ENCODE measurements around the gene SH3RF1. TPM values are rescaled to one million over a fixed set of nuclear protein-coding genes. Genes with fewer than 3 reads are reported as not detected.
A peak's percentile ranks its signal among the peaks of the same experiment; 100 is the strongest.
"Not testable (repeated sequence)": the region's sequence is repeated elsewhere in the genome, so short reads cannot be mapped to it uniquely, and the experiment has no call there.

Gene SH3RF1
- total RNA-seq, 1 donor from 2014 or later: 19.6 TPM

GRCh38 chr4:169282429-169283113 lies 11.8 kb upstream of the SH3RF1 start:
- no peak for DNase-seq (ENCODE audit: low spot score in 2 of 2, unreplicated experiment in 2 of 2)
- no peaks in the 10 kb centered on the region for H3K36me3 Mint-ChIP-seq
- TF ChIP-seq, protein P1, sequence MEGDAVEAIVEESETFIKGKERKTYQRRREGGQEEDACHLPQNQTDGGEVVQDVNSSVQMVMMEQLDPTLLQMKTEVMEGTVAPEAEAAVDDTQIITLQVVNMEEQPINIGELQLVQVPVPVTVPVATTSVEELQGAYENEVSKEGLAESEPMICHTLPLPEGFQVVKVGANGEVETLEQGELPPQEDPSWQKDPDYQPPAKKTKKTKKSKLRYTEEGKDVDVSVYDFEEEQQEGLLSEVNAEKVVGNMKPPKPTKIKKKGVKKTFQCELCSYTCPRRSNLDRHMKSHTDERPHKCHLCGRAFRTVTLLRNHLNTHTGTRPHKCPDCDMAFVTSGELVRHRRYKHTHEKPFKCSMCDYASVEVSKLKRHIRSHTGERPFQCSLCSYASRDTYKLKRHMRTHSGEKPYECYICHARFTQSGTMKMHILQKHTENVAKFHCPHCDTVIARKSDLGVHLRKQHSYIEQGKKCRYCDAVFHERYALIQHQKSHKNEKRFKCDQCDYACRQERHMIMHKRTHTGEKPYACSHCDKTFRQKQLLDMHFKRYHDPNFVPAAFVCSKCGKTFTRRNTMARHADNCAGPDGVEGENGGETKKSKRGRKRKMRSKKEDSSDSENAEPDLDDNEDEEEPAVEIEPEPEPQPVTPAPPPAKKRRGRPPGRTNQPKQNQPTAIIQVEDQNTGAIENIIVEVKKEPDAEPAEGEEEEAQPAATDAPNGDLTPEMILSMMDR (IDR thresholded peaks at IDR 0.05; ENCODE audit: unreplicated experiment): no peak
- no peaks in the 10 kb centered on the region for H3K27me3 Mint-ChIP-seq (ENCODE audit: low read depth)
- no peaks in the 10 kb centered on the region for H3K9me3 Mint-ChIP-seq
- H3K4me1 Mint-ChIP-seq: peaks cover 10% of the 10 kb centered on the region
- no peak overlapping the region for H3K27ac Mint-ChIP-seq
- no peak overlapping the region for H3K4me3 Mint-ChIP-seq

DNA sequence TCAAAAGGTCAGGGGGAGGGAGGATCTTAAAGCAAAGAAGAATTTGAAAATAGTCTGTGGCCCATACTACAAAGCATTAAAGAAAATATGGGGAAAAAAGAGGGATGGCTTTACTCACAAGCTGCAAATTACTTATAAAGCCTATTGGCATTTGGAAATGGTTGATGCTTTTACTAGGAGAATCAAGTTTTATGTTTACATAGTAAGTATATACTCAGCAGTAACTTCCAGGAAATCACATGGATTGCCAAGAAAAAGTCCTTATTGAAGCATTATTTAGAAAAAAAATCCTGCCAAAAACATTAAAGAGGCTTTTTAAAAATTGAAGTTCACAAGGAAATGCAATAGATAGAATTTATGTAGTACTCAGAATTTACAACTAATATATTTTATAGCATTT lies 8.4 kb upstream of the SH3RF1 start:
- peak overlapping the region; percentile 70 for H3K27ac Mint-ChIP-seq
- no peak for DNase-seq (ENCODE audit: low spot score in 2 of 2, unreplicated experiment in 2 of 2)
- H3K27me3 Mint-ChIP-seq (ENCODE audit: low read depth): no peaks in the 10 kb centered on the region

DNA sequence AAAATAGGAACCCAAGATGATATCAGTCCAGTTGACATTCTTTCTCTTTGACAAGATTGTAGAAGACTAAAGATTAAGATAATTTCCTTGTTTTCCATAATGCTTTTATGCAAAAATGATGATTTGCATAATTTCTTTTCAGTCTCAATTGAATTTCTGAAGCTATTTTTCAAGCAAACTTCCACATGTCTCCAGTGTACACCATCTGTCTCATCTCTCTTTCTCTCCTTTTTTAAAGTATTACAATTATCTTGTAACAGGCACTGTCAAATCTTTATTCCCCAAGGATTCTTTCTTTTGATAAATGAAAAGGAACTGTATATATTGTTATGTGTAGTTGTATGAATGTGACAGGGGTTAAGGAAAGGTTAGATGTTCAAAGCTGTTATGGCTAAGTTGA lies 7.9 kb upstream of the SH3RF1 start:
- Mint-ChIP-seq H3K4me3 (no peak overlapping the region), H3K9me3 (no peaks in the 10 kb centered on the region), H3K36me3 (no peaks in the 10 kb centered on the region), H3K27me3 (ENCODE audit: low read depth) (no peaks in the 10 kb centered on the region), H3K27ac (peak overlapping the region; percentile 70), H3K4me1 (peaks cover 27% of the 10 kb centered on the region)
- DNase-seq (ENCODE audit: low spot score in 2 of 2, unreplicated experiment in 2 of 2): no peak
- TF ChIP-seq, protein P1 (IDR thresholded peaks at IDR 0.05; ENCODE audit: unreplicated experiment): no peak

More for the DNA sequence above, 8.4 kb upstream of the SH3RF1 start:
- H3K36me3 Mint-ChIP-seq: no peaks in the 10 kb centered on the region
- TF ChIP-seq, protein P1 (IDR thresholded peaks at IDR 0.05; ENCODE audit: unreplicated experiment): no peak
- no peaks in the 10 kb centered on the region for H3K9me3 Mint-ChIP-seq
- H3K4me3 Mint-ChIP-seq: no peak overlapping the region
- peaks cover 23% of the 10 kb centered on the region for H3K4me1 Mint-ChIP-seq

- peaks cover 27% of the 10 kb centered on the region for H3K4me1 Mint-ChIP-seq
- H3K27me3 Mint-ChIP-seq (ENCODE audit: low read depth); H3K9me3 Mint-ChIP-seq; DNase-seq (ENCODE audit: low spot score in 2 of 2, unreplicated experiment in 2 of 2); H3K4me3 Mint-ChIP-seq; H3K36me3 Mint-ChIP-seq; H3K27ac Mint-ChIP-seq: not testable (repeated sequence)
These were observed 7.1 kb upstream of the SH3RF1 start for GRCh38 chr4:169277838-169278237.

DNA sequence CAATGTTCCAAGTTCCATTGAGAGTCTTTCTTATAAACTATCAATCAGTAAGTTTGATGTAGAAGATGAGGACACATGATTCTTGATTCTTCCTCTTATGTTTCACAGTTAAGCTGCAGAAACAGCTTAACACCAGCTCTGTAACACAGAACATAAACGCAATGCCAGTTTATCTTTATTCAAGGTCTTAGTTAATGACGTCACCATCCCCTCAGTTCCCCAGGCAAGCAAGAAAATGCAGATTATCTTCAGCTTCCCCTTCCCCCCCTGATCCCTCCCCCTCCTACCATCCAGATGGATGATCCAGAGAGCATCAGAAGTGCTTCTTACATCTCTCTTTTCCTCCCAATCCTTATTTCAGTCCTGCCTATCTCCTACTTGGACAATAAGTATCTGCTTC lies 4.4 kb upstream of the SH3RF1 start:
- DNase-seq (ENCODE audit: low spot score in 2 of 2, unreplicated experiment in 2 of 2): no peak
- H3K4me3 Mint-ChIP-seq: no peak overlapping the region
- no peaks in the 10 kb centered on the region for H3K27me3 Mint-ChIP-seq (ENCODE audit: low read depth)

DNA sequence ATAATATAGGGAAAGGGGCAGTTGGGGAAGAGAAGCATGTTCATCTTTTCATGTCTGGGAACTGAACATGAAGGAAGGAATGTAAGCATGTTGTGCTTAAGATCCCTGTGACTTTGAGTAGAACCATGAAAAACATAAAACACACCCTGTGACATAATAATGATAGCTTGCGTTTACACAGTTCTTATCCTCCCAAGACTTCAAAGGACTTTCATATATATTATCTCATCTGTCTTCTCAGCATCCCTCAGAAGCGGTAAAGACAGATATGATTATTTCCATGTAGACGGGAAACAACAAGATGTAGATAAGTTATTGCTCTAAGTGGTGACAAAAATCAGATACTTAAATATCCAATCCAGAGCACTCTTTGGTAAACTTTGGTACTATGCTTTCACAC lies 3.3 kb upstream of the SH3RF1 start:
- peak overlapping the region; percentile 36 for H3K27ac Mint-ChIP-seq
- no peak overlapping the region for H3K4me3 Mint-ChIP-seq
- TF ChIP-seq, protein P1 (IDR thresholded peaks at IDR 0.05; ENCODE audit: unreplicated experiment): no peak
- DNase-seq (ENCODE audit: low spot score in 2 of 2, unreplicated experiment in 2 of 2): no peak
- peaks cover 44% of the 10 kb centered on the region for H3K4me1 Mint-ChIP-seq
- no peaks in the 10 kb centered on the region for H3K36me3 Mint-ChIP-seq
- no peaks in the 10 kb centered on the region for H3K9me3 Mint-ChIP-seq
- no peaks in the 10 kb centered on the region for H3K27me3 Mint-ChIP-seq (ENCODE audit: low read depth)

More for the DNA sequence above, 4.4 kb upstream of the SH3RF1 start:
- TF ChIP-seq, protein P1 (IDR thresholded peaks at IDR 0.05; ENCODE audit: unreplicated experiment): no peak
- Mint-ChIP-seq H3K36me3 (no peaks in the 10 kb centered on the region), H3K9me3 (no peaks in the 10 kb centered on the region), H3K27ac (no peak overlapping the region), H3K4me1 (peaks cover 38% of the 10 kb centered on the region)
